Activated T-helper 1 cell treated with anti-CD3 and anti-CD28 coated beads, Interleukin-12 subunit alpha, Interleukin-12 subunit beta, Interleukin-2, Interleukin-4 antibody, amounts not matched to agents 30 ng/mL and 10 ng/mL and 1 ng/mL, durations not matched to agents 14 hours and 24 hours and 36 hours (primary cell): ENCODE results near the gene PRG2. TPM values are rescaled to one million over a fixed set of nuclear protein-coding genes. Genes with fewer than 3 reads are reported as not detected.

ENCODE experiments used
- DNase-seq: peaks from one replicate; pipeline ENCODE4 v3.0.0; 2021; ENCODE audit warnings: low spot score
- H3K27ac Mint-ChIP-seq: one replicate; pipeline ENCODE4 v1.8.0; 2021; ENCODE audit warnings: mild to moderate bottlenecking, mixed read lengths
- H3K27me3 Mint-ChIP-seq: one replicate; pipeline ENCODE4 v1.8.0; 2022; ENCODE audit warnings: mild to moderate bottlenecking, moderate library complexity, mixed read lengths; ENCODE audit not compliant: insufficient read depth
- H3K36me3 Mint-ChIP-seq: one replicate; pipeline ENCODE4 v1.8.0; 2021; ENCODE audit warnings: low read depth, mixed read lengths
- H3K4me1 Mint-ChIP-seq: one replicate; pipeline ENCODE4 v1.8.0; 2021; ENCODE audit warnings: low read depth, mixed read lengths
- H3K4me3 Mint-ChIP-seq: one replicate; pipeline ENCODE4 v1.8.0; 2021; ENCODE audit warnings: mild to moderate bottlenecking, moderate library complexity, mixed read lengths
- H3K9me3 Mint-ChIP-seq: one replicate; pipeline ENCODE4 v1.8.0; 2021; ENCODE audit warnings: mixed read lengths
- intact Hi-C: fragments of 100-400 bp; cut with micrococcal nuclease; formaldehyde crosslinking; loops from one replicate; pipeline ENCODE4 v1.15.1; 2024
- total RNA-seq: library from RNA; stranded (reverse); gene quantifications from 2 replicates; pipeline ENCODE4 v1.2.3, GENCODE V29; 2022

The PRG2 gene
- total RNA-seq, 1 donor from 2014 or later, result not detected

GRCh38 chr11:57426929-57427726, 36.7 kb upstream of the PRG2 start, which contains the start of gene SLC43A3:
Gene SLC43A3, minus strand, starts transcription at chr11:57427121. Its CDS starts 949 bp downstream, at chr11:57426172.
- H3K4me3 Mint-ChIP-seq, result peak within 1 kb of the TSS; percentile 90
- H3K36me3 Mint-ChIP-seq, result peaks cover 30% of the 10 kb centered on the region
- intact Hi-C loops, result loop anchor here (1.0 to 10.0 kb wide), 4 partner anchors 33 to 1150 kb away; partner anchors contain the start of genes LPXN, RTN4RL2, TIMM10 and ZFP91
- DNase-seq, result peak; percentile 60
- H3K9me3 Mint-ChIP-seq, result no peaks in the 10 kb centered on the region
- peak within 1 kb of the TSS; percentile 80 for H3K27ac Mint-ChIP-seq
- peaks cover 56% of the 10 kb centered on the region for H3K4me1 Mint-ChIP-seq
- H3K27me3 Mint-ChIP-seq, result peaks cover 3% of the 10 kb centered on the region

- intact Hi-C loops, result loop anchor here (5.0 to 10.0 kb wide), 2 partner anchors 1098 to 1151 kb away; partner anchors contain the start of genes LPXN and ZFP91
- Mint-ChIP-seq H3K27ac (peak overlapping the region; percentile 80), H3K4me1 (peaks cover 55% of the 10 kb centered on the region), H3K27me3 (peaks cover 3% of the 10 kb centered on the region), H3K9me3 (no peaks in the 10 kb centered on the region), H3K4me3 (peak overlapping the region; percentile 90), H3K36me3 (peaks cover 34% of the 10 kb centered on the region)
- no peak for DNase-seq
Observed at GRCh38 chr11:57426439-57426928, 36.0 kb upstream of the PRG2 start.

DNA sequence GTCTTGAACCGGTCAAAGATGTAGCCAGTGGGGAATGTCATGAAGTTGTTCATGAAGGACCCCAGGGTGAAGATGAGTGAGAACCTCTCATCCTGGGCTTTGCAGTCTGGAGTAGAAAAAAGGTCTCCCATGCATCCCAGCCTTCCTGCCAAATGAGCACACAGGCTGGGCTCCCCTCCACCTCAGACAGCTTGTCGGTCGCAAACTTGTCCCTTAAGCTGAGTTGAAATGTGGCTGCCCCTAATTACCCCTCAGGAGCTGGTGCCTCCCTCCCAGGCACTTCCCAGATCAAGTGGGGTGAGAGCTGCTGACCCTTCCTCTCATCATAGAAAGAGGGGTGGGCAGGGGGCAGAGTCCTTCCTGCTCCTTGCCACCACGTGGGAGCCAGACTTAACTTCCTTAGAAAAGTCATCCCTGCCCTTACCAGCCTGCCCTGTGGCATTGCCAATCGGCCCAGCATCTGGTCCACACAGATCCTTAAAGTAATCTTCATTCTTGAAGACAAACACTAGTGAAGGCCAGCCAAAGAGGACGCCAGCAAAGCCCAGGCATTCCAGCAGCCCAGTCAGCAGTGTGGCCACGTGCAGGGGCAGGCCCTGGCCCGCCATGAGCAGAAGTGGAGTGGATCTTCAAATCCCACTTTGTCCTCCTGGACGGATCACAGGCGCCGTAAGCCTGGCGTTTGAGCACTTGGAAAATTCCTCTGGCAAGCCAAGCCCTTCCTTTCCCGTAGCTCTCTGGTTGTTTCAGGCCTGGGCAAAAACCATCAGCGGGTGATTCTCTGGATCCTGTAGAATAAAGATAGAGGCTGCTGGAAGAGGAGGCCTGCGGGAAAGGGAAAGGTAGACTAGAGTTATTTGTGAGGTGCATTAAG, 35.4 kb upstream of the PRG2 start:
- peak overlapping the region; percentile 85 for H3K27ac Mint-ChIP-seq
- H3K9me3 Mint-ChIP-seq, result no peaks in the 10 kb centered on the region
- intact Hi-C loops, result loop anchor here (1.0 to 10.0 kb wide), 10 partner anchors 20 to 1151 kb away; partner anchors contain the start of genes LPXN, SELENOH, YPEL4 and ZFP91
- peaks cover 3% of the 10 kb centered on the region for H3K27me3 Mint-ChIP-seq
- peak overlapping the region; percentile 90 for H3K4me3 Mint-ChIP-seq
- peaks cover 38% of the 10 kb centered on the region for H3K36me3 Mint-ChIP-seq
- H3K4me1 Mint-ChIP-seq, result peaks cover 55% of the 10 kb centered on the region
- no peak for DNase-seq

GRCh38 chr11:57424792-57425564, 34.5 kb upstream of the PRG2 start:
- intact Hi-C loops, result loop anchor here (1.0 to 10.0 kb wide), 12 partner anchors 19 to 1152 kb away; partner anchors contain the start of genes LPXN, SELENOH, YPEL4 and ZFP91
- H3K9me3 Mint-ChIP-seq, result no peaks in the 10 kb centered on the region
- H3K27me3 Mint-ChIP-seq, result peaks cover 3% of the 10 kb centered on the region
- DNase-seq, result peak; percentile 72
- H3K4me1 Mint-ChIP-seq, result peaks cover 60% of the 10 kb centered on the region
- peaks cover 46% of the 10 kb centered on the region for H3K36me3 Mint-ChIP-seq
- H3K4me3 Mint-ChIP-seq, result peak overlapping the region; percentile 90
- H3K27ac Mint-ChIP-seq, result peak overlapping the region; percentile 85

DNA sequence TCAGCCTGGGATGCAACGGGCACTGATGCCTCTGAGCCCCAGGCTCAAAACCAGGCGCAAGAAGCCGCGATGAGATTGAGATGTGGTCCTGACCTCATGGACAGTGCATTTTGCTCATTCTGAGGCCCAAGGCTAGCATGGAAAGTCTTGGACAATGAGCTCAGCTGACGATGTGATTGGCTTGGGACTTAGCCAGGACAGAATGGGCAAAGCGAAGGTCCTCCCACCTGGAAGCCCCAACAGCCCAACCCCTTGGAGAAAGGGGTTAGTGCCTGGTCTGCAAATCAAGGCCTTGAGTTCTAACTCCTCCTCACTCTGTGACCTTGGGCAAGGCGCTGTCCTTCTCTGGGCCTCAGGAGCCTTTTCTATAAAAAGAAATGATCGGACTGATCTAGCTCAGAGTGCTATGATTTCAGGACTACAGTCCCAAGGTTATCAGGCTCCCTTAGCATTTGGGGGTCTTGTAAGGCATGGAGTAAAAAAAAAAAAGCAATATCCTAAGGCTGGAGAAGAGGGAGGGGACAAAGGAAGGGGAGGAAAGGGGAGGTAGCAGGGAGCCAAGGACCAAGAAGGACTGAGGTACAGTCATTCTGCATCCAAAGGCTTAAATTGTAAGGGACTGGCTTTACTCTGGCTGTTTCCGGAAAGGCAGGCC, 33.8 kb upstream of the PRG2 start:
- intact Hi-C loops, result loop anchor here (1.0 to 10.0 kb wide), 7 partner anchors 33 to 1101 kb away; partner anchors contain the start of gene YPEL4
- Mint-ChIP-seq H3K27me3 (peaks cover 3% of the 10 kb centered on the region), H3K4me3 (peak overlapping the region; percentile 90), H3K9me3 (no peaks in the 10 kb centered on the region), H3K4me1 (peaks cover 62% of the 10 kb centered on the region), H3K36me3 (peaks cover 49% of the 10 kb centered on the region), H3K27ac (peak overlapping the region; percentile 85)
- no peak for DNase-seq

DNA sequence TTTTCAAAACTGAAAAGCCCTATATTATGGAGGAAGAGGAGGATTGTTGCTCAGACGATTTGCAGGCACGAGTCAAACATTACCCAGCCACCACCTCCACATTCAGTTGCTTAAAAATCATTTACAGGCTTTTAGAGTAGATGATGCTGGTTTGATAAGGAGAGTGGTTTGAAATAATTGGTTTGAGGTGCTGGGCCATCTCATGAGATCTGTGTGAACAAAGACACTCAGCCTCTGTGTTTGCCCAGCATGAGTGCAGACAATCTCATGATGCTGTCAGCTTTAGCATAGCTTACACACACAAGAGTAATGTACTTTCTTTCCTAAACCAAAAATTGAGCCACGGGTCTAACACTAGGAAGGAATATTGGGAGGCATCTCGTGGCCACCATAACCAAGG, 32.2 kb upstream of the PRG2 start:
- no peak for DNase-seq
- H3K9me3 Mint-ChIP-seq, result no peaks in the 10 kb centered on the region
- peaks cover 60% of the 10 kb centered on the region for H3K4me1 Mint-ChIP-seq
- peak overlapping the region; percentile 10 for H3K27ac Mint-ChIP-seq
- peak overlapping the region; percentile 13 for H3K4me3 Mint-ChIP-seq
- H3K36me3 Mint-ChIP-seq, result peaks cover 59% of the 10 kb centered on the region
- intact Hi-C loops, result loop anchor here (10.0 kb wide), 1 partner anchor 1102 kb away; no protein-coding TSS in a partner anchor
- no peaks in the 10 kb centered on the region for H3K27me3 Mint-ChIP-seq

DNA sequence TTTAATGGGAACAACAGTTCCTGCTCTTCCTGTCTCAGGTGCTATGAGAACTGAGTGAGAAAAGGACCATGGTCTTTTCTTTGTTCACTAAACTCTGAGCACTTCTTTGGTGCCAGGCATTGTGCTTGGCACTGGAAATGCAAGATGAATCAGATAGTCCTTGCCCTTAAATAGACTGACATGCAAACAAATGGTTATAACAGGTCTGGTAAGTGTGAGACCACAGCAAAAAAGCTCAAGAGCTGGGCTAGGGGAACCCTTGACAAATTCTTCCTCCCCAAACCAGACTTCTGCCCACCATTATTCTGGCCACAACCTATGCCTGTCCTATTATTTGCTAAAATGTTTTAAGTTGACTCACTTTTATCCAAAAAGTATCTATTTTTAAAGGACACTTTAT, 31.4 kb upstream of the PRG2 start:
- H3K4me1 Mint-ChIP-seq, result peaks cover 53% of the 10 kb centered on the region
- H3K36me3 Mint-ChIP-seq, result peaks cover 67% of the 10 kb centered on the region
- DNase-seq, result no peak
- intact Hi-C loops, result loop anchor here (10.0 kb wide), 1 partner anchor 1103 kb away; no protein-coding TSS in a partner anchor
- H3K27me3 Mint-ChIP-seq, result no peaks in the 10 kb centered on the region
- no peak overlapping the region for H3K27ac Mint-ChIP-seq
- H3K4me3 Mint-ChIP-seq, result no peak overlapping the region
- no peaks in the 10 kb centered on the region for H3K9me3 Mint-ChIP-seq

DNA sequence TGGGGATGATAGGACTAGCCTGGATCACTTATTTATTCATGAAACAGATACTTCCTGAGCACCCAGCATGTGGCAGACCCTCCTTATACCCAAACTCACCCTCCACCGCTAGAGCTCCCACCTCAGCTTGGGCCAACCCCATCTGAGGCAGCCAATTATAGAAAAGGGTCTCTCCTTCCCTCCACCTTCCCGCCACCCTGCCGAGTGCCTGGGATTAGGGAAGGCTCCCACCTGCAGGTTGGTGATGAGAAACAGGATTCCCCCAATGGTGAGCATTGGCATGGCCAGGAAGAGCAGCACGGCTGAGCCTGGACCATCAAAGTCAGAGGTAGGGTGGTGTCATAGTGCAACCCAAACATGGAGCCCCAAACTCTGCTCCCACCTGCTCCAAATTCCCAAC, 30.6 kb upstream of the PRG2 start:
- DNase-seq, result no peak
- no peaks in the 10 kb centered on the region for H3K9me3 Mint-ChIP-seq
- H3K4me3 Mint-ChIP-seq, result no peak overlapping the region
- peaks cover 64% of the 10 kb centered on the region for H3K36me3 Mint-ChIP-seq
- no peak overlapping the region for H3K27ac Mint-ChIP-seq
- H3K27me3 Mint-ChIP-seq, result no peaks in the 10 kb centered on the region
- intact Hi-C loops, result loop anchor here (10.0 kb wide), 1 partner anchor 1104 kb away; no protein-coding TSS in a partner anchor
- H3K4me1 Mint-ChIP-seq, result peaks cover 47% of the 10 kb centered on the region

DNA sequence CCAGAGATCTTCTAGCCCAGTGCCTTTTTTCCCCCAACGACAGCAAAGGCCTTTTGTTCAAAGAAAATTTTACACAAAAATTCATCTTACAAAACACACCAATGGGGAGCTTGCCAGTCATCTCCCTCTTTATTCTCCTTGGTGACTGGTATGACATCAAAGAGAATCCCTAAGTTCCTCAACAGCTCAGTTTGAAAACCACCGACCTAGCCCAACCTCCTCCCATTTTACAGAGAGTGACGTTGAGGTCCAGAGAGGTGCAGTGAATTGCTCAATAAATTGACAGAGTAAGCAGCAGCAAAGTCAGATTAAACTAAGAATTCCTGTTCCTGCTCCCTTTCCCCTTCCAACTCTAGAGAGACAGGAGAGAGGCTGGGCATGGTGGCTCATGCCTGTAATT, 28.7 kb upstream of the PRG2 start:
- Mint-ChIP-seq H3K27ac (no peak overlapping the region), H3K4me1 (peaks cover 32% of the 10 kb centered on the region)

GRCh38 chr11:57418131-57418530, 27.7 kb upstream of the PRG2 start:
- H3K27ac Mint-ChIP-seq, result no peak overlapping the region
- peaks cover 73% of the 10 kb centered on the region for H3K36me3 Mint-ChIP-seq
- H3K4me3 Mint-ChIP-seq, result no peak overlapping the region
- DNase-seq, result no peak
- H3K9me3 Mint-ChIP-seq, result no peaks in the 10 kb centered on the region
- peaks cover 32% of the 10 kb centered on the region for H3K4me1 Mint-ChIP-seq
- no peaks in the 10 kb centered on the region for H3K27me3 Mint-ChIP-seq
- intact Hi-C loops, result no loop called here

More for the DNA sequence above, 28.7 kb upstream of the PRG2 start:
- no peaks in the 10 kb centered on the region for H3K9me3 Mint-ChIP-seq
- DNase-seq, result no peak
- intact Hi-C loops, result no loop called here
- no peaks in the 10 kb centered on the region for H3K27me3 Mint-ChIP-seq
- peaks cover 67% of the 10 kb centered on the region for H3K36me3 Mint-ChIP-seq
- H3K4me3 Mint-ChIP-seq, result no peak overlapping the region

- no peak overlapping the region for H3K27ac Mint-ChIP-seq
- H3K27me3 Mint-ChIP-seq, result no peaks in the 10 kb centered on the region
- H3K4me1 Mint-ChIP-seq, result peaks cover 21% of the 10 kb centered on the region
- intact Hi-C loops, result no loop called here
- no peak overlapping the region for H3K4me3 Mint-ChIP-seq
- H3K9me3 Mint-ChIP-seq, result no peaks in the 10 kb centered on the region
- H3K36me3 Mint-ChIP-seq, result peaks cover 67% of the 10 kb centered on the region
- no peak for DNase-seq
Observed at GRCh38 chr11:57417056-57417455, 26.6 kb upstream of the PRG2 start.
